Activated gamma-delta T cell treated with Interleukin-2 at 50 U/mL for 16 hours (primary cell): Measurements from ENCODE around the gene UBE3A.
"Not testable (repeated sequence)": the region's sequence is repeated elsewhere in the genome, so short reads cannot be mapped to it uniquely, and the experiment has no call there.

Source experiments
- DNase-seq: peaks from one replicate; pipeline ENCODE4 v3.0.0-alpha.2; 2020

UBE3A gene

DNA sequence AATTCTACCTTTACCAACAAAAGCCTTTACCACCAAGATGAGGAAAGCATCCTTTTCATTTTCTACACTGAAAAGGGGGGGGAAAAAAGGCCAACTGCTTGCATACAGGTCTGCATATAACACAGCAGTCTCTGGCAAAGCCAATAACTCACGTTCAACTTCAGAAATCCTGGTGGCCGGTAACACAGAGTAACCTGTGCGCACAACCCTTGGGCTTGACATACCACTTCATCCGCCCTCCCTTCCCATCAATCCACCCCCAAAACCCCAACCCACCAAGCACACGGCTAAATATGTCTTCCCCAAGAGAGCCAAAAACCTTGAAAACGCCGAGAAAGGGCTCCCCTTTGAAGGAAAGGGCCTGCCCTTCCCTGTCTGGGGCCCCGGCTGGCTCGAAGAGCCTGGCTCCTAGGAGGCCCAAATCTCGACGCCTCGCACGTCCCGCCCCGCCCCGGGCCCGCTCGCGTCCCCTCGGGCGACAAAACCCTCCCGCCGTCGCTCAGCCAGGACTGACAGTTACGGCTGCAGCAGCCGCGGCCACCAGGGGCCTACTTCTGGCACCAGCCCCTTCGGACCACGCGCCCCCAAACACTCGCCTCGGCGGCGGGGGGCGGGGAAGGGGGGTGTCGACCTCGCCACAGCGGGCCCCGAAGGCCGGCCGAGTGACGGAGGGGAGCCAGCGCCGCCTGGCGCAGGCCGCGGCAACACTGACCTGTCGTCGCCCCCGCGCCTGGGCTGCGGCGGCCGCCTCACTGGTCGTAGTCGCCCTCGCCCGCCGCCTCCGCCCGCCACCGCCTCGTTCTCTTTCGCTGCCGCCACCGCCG is 835 bp downstream of the UBE3A start:
- DNase-seq: peak; percentile 48

- no peak for DNase-seq
These were observed 2.1 kb downstream of the UBE3A start for GRCh38 chr15:25436707-25437106.

- no peak for DNase-seq
These were observed 3.2 kb downstream of the UBE3A start for GRCh38 chr15:25435474-25436243.

DNA sequence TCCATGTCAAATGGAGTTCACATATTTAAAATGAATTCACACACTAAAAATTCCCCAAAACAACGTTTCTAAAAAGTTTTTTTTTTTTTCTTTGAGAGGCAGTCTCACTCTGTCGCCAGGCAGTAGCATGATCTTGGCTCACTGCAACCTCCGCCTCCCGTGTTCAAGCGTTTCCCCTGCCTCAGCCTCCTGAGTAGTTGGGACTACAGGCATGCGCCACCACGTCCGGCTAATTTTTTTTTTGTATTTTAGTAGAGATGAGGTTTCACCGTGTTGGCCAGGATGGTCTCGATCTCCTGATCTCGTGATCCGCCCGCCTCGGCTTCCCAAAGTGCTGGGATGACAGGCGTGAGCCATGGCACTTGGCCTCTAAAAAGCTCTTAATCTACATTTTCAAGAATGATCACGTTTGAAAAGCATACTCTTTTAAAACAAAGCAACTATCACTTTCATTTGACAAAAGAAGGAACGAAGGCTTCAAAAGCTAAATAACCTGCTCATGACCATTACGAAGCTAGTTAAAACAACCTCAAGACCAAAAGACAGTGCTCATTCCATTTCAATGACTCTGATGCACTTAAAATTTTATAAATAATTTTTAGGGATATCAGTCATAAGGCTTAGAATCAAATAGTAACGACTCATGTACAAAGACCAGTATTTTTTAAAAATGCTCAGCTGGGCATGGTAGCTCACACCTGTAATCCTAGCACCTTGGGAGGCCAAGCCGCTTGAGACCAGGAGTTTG is 5.5 kb downstream of the UBE3A start:
- DNase-seq: no peak

GRCh38 chr15:25431836-25432561 is 6.8 kb downstream of the UBE3A start:
- DNase-seq: no peak

GRCh38 chr15:25427861-25428260 is 11.0 kb downstream of the UBE3A start:
- no peak for DNase-seq

DNA sequence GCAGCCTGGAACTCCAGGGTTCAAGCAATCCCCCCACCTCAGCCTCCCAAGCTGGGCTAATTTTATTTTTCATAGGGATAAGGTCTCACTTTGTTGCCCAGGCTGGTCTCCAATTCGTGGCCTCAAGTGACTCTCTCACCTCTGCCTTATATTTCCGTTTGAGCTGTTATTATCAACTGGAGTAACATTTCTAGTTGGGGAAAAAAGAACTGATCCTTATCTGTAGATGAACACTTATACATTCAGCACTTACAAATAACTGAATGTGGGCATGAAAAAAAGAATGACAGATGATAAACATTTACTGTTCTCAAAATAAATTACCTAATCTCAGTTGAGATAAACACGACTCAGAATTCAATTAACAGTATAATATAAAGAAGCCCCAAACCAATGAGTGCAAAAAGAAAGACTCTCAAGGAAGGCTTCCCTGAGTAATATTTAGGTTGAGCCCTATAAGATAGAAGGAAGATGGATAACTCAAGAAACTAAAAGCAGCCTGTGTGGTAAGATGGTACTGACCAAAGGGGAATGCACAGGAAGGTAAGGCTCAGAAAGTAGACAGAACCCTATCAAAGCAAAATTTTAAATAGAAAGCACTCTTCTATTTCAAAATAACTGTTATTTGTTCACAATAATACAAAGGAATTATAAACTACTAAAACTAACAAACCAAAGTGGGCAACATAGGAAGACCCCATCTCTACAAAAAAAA is 11.8 kb downstream of the UBE3A start:
- DNase-seq: no peak

- DNase-seq: no peak
These were observed 14.8 kb downstream of the UBE3A start for GRCh38 chr15:25424073-25424472.

DNA sequence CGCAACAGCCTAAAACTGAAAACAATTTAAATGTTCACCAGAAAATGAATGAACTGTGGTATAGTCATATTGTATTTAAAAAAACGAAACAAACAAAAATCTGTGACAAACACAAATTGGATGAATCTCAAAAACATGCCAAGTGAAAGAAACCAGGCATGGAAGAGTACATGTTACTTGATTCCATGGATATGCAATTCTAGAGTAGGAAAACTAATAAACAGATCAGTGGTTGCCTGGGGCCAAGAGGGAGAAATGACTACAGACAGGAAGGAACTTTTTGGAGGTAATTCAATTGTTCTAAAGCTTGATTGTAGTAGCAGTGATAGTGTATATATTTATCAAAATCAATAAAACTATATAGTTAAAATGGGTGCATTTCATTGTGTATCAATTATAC is 16.8 kb downstream of the UBE3A start:
- no peak for DNase-seq

GRCh38 chr15:25418202-25418601 is 20.6 kb downstream of the UBE3A start:
- DNase-seq: no peak

DNA sequence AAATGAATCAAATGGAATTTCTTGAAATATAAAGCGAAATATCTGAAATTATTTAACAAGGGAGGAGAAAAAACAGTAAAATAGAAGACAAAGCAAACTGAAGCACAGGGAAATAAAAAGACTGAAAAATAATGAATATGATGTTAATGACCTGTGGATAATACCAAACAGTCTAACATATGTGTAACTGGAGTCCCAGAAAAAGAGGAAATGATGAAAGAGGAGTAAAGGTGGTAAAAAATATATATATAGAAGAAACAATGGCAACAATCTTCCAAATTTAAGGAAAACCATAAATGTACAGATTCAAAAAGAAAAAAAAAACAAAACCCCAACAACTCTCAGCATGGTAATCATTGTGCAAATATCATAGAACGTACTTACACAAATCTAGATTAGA is 21.2 kb downstream of the UBE3A start:
- DNase-seq: no peak

DNA sequence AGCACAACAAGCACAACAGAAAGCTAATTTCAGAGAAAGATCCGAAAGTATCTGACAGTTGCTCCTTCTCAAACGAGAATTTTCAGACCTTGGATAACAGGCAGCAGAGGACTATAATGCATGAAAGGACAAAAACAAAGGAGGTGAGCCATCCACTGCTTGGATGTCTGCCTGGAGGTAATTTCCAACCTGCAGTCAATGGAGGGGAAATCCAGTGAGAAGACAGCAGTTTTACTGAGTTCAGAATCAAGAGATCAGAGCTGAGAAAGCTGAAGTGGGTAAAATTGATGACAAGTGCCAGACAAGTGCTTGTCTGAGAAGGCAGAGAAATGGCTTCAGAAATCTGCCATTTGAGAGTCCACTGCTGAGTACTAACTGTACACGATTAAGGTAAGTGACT is 22.1 kb downstream of the UBE3A start:
- no peak for DNase-seq

GRCh38 chr15:25415707-25416106 is 23.1 kb downstream of the UBE3A start:
- no peak for DNase-seq

GRCh38 chr15:25415217-25415616 is 23.6 kb downstream of the UBE3A start:
- no peak for DNase-seq

DNA sequence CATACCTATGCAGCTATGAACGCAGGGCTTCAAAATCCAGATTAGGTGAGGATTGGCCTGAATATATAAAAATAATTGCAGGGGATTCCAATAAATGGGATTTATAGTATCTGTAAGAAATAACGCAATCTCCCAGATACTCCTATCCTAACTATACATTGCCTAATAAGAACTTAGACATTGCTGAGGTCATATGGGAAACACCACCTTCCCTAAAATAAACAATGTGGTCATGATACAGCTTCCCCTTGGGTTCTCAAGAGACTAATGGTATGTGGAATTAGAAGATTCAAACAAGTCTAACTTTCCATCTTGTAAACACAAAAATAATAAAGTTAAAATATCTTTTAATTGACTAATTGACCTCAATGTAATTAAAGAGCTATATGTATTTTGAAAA is 28.2 kb downstream of the UBE3A start:
- DNase-seq: no peak

- not testable (repeated sequence) for DNase-seq
These were observed 29.1 kb downstream of the UBE3A start for GRCh38 chr15:25409731-25410130.

DNA sequence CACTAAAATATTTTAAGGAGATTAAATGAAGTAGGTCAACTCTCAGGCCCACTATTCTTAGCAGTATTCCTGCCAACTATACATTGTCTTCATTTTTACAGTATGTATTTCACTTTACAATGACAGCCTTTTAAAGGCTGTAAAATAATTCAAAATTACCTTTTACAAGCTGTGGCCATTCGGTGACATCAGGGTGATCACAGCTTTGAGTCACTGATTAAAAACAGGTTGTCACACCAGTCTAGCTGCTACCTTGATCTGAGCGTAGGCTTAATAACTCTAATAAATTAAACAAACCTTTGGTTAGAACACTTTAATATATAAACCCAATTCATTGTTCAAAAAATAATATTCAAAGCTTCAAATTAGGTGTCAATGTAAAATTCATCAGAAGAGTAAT is 29.9 kb downstream of the UBE3A start:
- DNase-seq: no peak

DNA sequence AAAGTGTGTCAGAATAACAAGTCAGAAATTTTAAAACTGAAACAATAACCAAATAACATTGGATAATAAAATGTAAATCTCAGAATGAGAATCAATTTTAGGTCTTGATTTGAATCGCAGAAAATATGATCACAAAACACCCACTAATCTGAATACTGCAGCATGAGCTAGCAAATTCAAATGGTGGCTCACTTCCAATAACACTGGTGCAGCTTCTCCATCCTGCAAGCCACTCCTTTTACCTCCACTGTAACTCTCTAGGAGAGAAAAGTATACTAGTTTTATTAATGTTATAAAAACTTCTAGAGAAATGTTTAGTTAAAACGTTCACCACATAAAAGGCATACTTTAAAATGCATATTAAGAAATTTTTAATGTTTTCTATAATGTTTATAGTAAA is 30.4 kb downstream of the UBE3A start:
- DNase-seq: no peak

DNA sequence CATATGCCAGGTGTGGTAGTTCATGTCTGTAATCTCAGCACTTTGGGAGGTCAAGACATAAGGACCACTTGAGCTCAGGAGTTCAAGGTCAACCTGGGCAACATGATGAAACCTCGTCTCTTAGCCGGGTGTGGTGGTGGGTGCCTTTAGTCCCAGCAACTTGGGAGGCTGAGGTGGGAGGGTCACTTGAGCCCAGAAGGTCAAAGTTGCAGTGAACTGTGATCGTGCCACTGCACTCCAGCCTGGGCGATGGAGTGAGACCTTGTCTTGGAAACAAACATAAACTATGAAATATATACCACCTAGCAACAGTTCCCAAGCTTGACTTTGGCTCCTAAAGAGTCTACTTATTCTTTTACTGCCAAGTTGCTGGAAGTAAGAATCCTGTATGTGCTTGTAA is 30.9 kb downstream of the UBE3A start:
- no peak for DNase-seq

DNA sequence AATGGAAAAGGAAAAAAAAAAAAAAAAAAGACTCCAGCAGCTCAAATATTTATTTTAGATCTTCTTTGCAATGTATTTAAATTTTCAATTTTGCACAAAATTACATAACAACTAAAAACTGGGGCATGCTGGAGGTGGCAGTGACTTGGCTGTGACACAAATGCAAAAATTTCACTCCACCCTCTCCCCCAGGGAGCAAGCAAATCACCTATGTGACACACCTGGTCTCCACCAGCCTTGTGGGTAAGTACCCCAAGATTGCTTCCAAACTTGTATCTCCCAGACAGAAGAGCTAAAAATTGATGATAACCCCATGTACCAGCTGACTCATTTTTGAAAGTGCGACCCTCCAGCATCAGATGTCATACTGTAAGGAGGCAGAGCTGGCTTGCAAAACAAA is 32.0 kb downstream of the UBE3A start:
- DNase-seq: no peak

DNA sequence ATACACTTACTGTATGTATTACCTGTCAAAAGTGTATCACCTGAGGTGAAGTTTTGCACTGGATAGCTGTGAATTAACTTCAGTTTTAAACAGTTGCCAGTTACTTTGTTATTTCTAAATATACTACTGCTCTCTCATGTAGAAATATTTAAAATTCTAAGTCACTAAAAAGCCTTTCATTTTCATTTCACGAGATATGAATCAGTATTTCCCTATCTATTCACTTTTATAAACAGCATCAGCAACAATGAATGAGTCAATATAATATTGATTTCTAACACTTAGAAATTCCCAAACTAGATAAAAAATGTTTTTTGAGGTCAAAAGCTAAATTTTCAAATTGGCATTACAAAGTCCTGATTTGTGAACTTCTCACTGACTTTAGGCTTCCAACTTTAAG is 32.6 kb downstream of the UBE3A start:
- no peak for DNase-seq

GRCh38 chr15:25403771-25404170 is 35.1 kb downstream of the UBE3A start:
- no peak for DNase-seq
